Suppressor macrophage treated with lipopolysaccharide for 4 hours (primary cell): ENCODE data around the gene RTKN2.
"Not testable (repeated sequence)": the region's sequence is repeated elsewhere in the genome, so short reads cannot be mapped to it uniquely, and the experiment has no call there.

Source experiments
- DNase-seq: peaks from one replicate; pipeline ENCODE4 v3.0.0-alpha.2; 2020

Gene RTKN2

GRCh38 chr10:62259456-62259855, 9.2 kb downstream of the RTKN2 start:
- no peak for DNase-seq

- DNase-seq = peak; percentile 33
Observed at GRCh38 chr10:62258926-62259325, 9.7 kb downstream of the RTKN2 start.

- no peak for DNase-seq
Observed at GRCh38 chr10:62253704-62254103, 14.9 kb downstream of the RTKN2 start.

GRCh38 chr10:62252051-62252450, 16.6 kb downstream of the RTKN2 start:
- no peak for DNase-seq

- DNase-seq = peak; percentile 21
Observed at GRCh38 chr10:62250594-62251198, 17.9 kb downstream of the RTKN2 start.

- DNase-seq = peak; percentile 43
Observed at GRCh38 chr10:62249957-62250356, 18.7 kb downstream of the RTKN2 start.

GRCh38 chr10:62248465-62248864, 20.2 kb downstream of the RTKN2 start:
- peak; percentile 16 for DNase-seq

- DNase-seq = peak; percentile 86
Observed at GRCh38 chr10:62244785-62245467, 23.7 kb downstream of the RTKN2 start.

GRCh38 chr10:62244088-62244487, 24.6 kb downstream of the RTKN2 start:
- peak; percentile 56 for DNase-seq

GRCh38 chr10:62243647-62243997, 25.0 kb downstream of the RTKN2 start:
- no peak for DNase-seq

- DNase-seq = peak; percentile 92
Observed at GRCh38 chr10:62242965-62243646, 25.5 kb downstream of the RTKN2 start.

- not testable (repeated sequence) for DNase-seq
Observed at GRCh38 chr10:62241521-62241920, 27.1 kb downstream of the RTKN2 start.

GRCh38 chr10:62239994-62240393, 28.6 kb downstream of the RTKN2 start:
- no peak for DNase-seq

GRCh38 chr10:62238880-62239279, 29.8 kb downstream of the RTKN2 start:
- no peak for DNase-seq

GRCh38 chr10:62237966-62238365, 30.7 kb downstream of the RTKN2 start:
- DNase-seq = no peak

- DNase-seq = no peak
Observed at GRCh38 chr10:62237506-62237905, 31.1 kb downstream of the RTKN2 start.

GRCh38 chr10:62234077-62234605, 34.5 kb downstream of the RTKN2 start:
- DNase-seq = no peak

- DNase-seq = no peak
Observed at GRCh38 chr10:62233356-62234076, 35.1 kb downstream of the RTKN2 start.

GRCh38 chr10:62231805-62232204, 36.8 kb downstream of the RTKN2 start:
- no peak for DNase-seq

GRCh38 chr10:62231371-62231770, 37.3 kb downstream of the RTKN2 start:
- no peak for DNase-seq

- DNase-seq = no peak
Observed at GRCh38 chr10:62230344-62231121, 38.1 kb downstream of the RTKN2 start.

- no peak for DNase-seq
Observed at GRCh38 chr10:62225362-62225761, 43.3 kb downstream of the RTKN2 start.

GRCh38 chr10:62224606-62225005, 44.0 kb downstream of the RTKN2 start:
- no peak for DNase-seq
